ENCODE measurements around the gene FCMR.

Gene FCMR

DNA sequence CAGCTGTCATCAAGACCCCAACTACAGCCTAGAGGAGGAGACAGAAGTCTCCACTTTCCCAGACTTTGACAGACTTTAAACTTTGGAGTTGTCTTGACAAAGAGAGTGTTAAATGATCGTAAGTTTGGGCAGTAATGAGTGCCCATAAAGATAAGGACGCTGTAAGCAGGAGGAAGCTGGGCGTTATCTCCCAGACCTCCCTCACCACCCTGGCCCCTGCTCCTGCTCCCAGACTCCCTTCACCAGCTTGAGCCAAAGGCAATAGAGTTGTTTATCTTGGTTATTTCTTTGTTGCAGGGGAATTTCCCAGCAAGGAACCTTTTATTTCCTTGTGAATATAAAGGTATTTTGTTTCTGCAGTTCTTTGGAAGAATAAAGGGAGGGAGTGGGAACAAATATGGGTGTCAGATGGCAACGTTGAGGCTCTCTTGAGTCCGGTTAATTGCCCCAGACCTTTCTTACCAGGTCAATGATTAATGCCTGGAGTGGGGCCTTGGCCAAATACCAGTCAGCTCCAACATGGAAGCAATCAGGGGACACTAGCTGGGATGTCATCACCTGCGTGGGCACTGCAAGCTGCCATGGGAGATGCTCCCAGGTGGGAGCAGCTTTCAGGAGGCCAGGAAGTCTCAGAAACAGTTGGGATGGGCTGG, 20.2 kb upstream of the FCMR start:
- no peak overlapping the region for H3K27ac ChIP-seq (ENCODE audit: low read length)
- H3K4me3 ChIP-seq (ENCODE audit: low read depth in 1 of 2, low read length in 2 of 2) = no peak overlapping the region
- H3K36me3 ChIP-seq (ENCODE audit: insufficient read depth, low read length) = no peaks in the 10 kb centered on the region
- H4K20me1 ChIP-seq (ENCODE audit: insufficient read depth, low read length) = no peaks in the 10 kb centered on the region
- H3K9ac ChIP-seq (ENCODE audit: low read depth, low read length) = no peak overlapping the region
- H3K4me1 ChIP-seq (ENCODE audit: insufficient read depth, low read length) = no peaks in the 10 kb centered on the region
- H2AFZ ChIP-seq (ENCODE audit: low read depth, low read length) = no peak overlapping the region
- no peaks in the 10 kb centered on the region for H3K79me2 ChIP-seq (ENCODE audit: insufficient read depth, low read length)
- TF ChIP-seq, protein P1, sequence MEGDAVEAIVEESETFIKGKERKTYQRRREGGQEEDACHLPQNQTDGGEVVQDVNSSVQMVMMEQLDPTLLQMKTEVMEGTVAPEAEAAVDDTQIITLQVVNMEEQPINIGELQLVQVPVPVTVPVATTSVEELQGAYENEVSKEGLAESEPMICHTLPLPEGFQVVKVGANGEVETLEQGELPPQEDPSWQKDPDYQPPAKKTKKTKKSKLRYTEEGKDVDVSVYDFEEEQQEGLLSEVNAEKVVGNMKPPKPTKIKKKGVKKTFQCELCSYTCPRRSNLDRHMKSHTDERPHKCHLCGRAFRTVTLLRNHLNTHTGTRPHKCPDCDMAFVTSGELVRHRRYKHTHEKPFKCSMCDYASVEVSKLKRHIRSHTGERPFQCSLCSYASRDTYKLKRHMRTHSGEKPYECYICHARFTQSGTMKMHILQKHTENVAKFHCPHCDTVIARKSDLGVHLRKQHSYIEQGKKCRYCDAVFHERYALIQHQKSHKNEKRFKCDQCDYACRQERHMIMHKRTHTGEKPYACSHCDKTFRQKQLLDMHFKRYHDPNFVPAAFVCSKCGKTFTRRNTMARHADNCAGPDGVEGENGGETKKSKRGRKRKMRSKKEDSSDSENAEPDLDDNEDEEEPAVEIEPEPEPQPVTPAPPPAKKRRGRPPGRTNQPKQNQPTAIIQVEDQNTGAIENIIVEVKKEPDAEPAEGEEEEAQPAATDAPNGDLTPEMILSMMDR (IDR thresholded peaks at IDR 0.05; ENCODE audit: borderline replicate concordance, extremely low read depth, low read length, poor library complexity, severe bottlenecking) = no peak
- no peak overlapping the region for H3K4me2 ChIP-seq (ENCODE audit: insufficient read depth, low read length)
- H3K27me3 ChIP-seq (ENCODE audit: insufficient read depth, low read length, poor library complexity) = no peaks in the 10 kb centered on the region
- DNase-seq (no peak), ATAC-seq (ENCODE audit: insufficient read depth, low read depth) (no peak)
- H3K9me3 ChIP-seq (ENCODE audit: insufficient read depth, low read length, severe bottlenecking) = no peaks in the 10 kb centered on the region

DNA sequence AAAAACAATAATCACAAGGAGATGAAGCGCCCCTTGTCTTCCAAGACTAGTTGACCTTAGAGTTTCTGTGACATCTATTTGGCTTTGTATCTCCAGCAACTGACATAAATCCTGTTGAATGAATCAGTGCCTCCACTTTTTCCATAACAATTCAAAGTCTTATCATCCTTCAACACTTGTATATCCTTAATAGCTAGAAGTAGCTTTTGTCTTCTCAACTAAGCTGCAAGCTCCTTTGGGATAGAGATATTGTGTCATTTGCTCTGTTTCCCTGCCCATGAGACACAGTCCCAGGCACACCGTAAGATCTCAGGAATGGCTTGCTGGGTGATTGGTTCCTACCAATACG, 18.8 kb upstream of the FCMR start:
- Histone ChIP-seq H3K27ac (ENCODE audit: low read length) (no peak overlapping the region), H3K9ac (ENCODE audit: low read depth, low read length) (no peak overlapping the region), H3K27me3 (ENCODE audit: insufficient read depth, low read length, poor library complexity) (no peaks in the 10 kb centered on the region), H3K9me3 (ENCODE audit: insufficient read depth, low read length, severe bottlenecking) (no peaks in the 10 kb centered on the region), H3K4me1 (ENCODE audit: insufficient read depth, low read length) (no peaks in the 10 kb centered on the region), H4K20me1 (ENCODE audit: insufficient read depth, low read length) (no peaks in the 10 kb centered on the region), H3K36me3 (ENCODE audit: insufficient read depth, low read length) (no peaks in the 10 kb centered on the region), H3K4me3 (ENCODE audit: low read depth in 1 of 2, low read length in 2 of 2) (no peak overlapping the region), H3K4me2 (ENCODE audit: insufficient read depth, low read length) (no peak overlapping the region), H2AFZ (ENCODE audit: low read depth, low read length) (no peak overlapping the region), H3K79me2 (ENCODE audit: insufficient read depth, low read length) (no peaks in the 10 kb centered on the region)
- DNase-seq (no peak), ATAC-seq (ENCODE audit: insufficient read depth, low read depth) (no peak)
- no peak for TF ChIP-seq EZH2 (IDR thresholded peaks at IDR 0.05; ENCODE audit: borderline replicate concordance, low read depth, low read length, severe bottlenecking)
- TF ChIP-seq, protein P1 (IDR thresholded peaks at IDR 0.05; ENCODE audit: borderline replicate concordance, extremely low read depth, low read length, poor library complexity, severe bottlenecking) = no peak

DNA sequence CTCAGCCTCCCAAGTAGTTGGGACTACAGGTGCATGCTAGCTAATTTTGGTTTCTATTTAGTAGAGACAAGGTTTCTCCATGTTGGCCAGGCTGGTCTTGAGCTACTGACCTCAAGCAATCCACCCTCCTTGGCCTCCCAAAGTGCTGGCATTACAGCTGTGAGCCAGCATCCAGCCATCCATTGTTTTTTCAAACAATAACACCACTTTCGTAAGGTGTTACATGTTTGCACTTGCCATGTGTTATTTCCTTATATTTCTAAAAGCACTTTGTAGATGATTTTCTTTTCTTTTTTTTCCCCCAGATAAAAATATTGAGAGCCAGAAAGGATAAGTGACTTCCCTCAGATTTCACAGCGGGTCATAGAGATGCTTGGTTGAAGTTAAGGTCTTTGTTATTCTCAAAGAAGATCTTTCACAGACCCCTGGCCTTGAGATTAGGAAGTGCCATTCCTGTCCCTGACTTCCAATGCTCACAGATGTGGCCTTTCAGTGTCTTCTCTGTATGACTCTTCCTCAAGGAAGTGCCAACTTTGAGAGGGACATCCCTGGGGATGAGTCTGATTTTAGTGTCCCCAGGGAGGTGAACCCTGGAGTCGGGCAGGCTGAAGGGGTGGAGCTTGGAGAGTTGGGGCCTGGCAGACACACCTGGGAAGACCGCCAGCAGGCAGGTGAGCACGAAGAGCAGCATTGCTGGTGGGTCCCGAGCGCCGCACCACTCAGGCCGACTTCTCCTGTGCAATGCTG, 18.3 kb upstream of the FCMR start:
- TF ChIP-seq, protein P1 (IDR thresholded peaks at IDR 0.05; ENCODE audit: borderline replicate concordance, extremely low read depth, low read length, poor library complexity, severe bottlenecking) = no peak
- no peak for TF ChIP-seq EZH2 (IDR thresholded peaks at IDR 0.05; ENCODE audit: borderline replicate concordance, low read depth, low read length, severe bottlenecking)
- H3K4me2 ChIP-seq (ENCODE audit: insufficient read depth, low read length) = no peak overlapping the region
- H3K4me3 ChIP-seq (ENCODE audit: low read depth in 1 of 2, low read length in 2 of 2) = no peak overlapping the region
- H4K20me1 ChIP-seq (ENCODE audit: insufficient read depth, low read length) = no peaks in the 10 kb centered on the region
- no peaks in the 10 kb centered on the region for H3K36me3 ChIP-seq (ENCODE audit: insufficient read depth, low read length)
- no peaks in the 10 kb centered on the region for H3K79me2 ChIP-seq (ENCODE audit: insufficient read depth, low read length)
- no peak overlapping the region for H3K27ac ChIP-seq (ENCODE audit: low read length)
- no peaks in the 10 kb centered on the region for H3K27me3 ChIP-seq (ENCODE audit: insufficient read depth, low read length, poor library complexity)
- H3K9me3 ChIP-seq (ENCODE audit: insufficient read depth, low read length, severe bottlenecking) = no peaks in the 10 kb centered on the region
- ATAC-seq (ENCODE audit: insufficient read depth, low read depth) = no peak
- H2AFZ ChIP-seq (ENCODE audit: low read depth, low read length) = no peak overlapping the region
- no peak for DNase-seq
- no peak overlapping the region for H3K9ac ChIP-seq (ENCODE audit: low read depth, low read length)
- H3K4me1 ChIP-seq (ENCODE audit: insufficient read depth, low read length) = no peaks in the 10 kb centered on the region

Measured in DND-41 (cell line).